ENCODE measurements around the gene DUSP3.

DNA sequence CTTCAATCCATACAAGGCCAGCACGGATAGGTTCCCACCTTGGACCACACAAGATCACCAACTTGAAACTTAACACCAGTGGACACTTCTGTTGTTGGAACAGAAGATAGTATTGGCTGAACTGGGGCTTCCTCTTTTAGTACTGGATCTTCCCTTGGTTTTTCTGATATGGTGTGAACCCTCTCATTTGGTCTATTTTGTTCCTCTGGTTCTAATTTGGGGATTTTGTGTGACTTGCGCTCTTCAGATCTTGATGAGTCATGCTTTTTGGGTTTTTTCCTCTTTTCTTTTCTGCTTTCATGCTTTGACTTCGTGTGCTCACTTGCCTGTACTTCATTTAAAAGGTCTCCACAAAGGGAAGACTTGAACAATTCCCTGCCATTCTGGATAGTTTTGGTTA is 59.2 kb downstream of the DUSP3 start:
- TF ChIP-seq, protein P1, sequence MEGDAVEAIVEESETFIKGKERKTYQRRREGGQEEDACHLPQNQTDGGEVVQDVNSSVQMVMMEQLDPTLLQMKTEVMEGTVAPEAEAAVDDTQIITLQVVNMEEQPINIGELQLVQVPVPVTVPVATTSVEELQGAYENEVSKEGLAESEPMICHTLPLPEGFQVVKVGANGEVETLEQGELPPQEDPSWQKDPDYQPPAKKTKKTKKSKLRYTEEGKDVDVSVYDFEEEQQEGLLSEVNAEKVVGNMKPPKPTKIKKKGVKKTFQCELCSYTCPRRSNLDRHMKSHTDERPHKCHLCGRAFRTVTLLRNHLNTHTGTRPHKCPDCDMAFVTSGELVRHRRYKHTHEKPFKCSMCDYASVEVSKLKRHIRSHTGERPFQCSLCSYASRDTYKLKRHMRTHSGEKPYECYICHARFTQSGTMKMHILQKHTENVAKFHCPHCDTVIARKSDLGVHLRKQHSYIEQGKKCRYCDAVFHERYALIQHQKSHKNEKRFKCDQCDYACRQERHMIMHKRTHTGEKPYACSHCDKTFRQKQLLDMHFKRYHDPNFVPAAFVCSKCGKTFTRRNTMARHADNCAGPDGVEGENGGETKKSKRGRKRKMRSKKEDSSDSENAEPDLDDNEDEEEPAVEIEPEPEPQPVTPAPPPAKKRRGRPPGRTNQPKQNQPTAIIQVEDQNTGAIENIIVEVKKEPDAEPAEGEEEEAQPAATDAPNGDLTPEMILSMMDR (IDR thresholded peaks at IDR 0.05), result no peak
- TF ChIP-seq POLR2AphosphoS5 (IDR thresholded peaks at IDR 0.05), result no peak

Data from esophagus muscularis mucosa (tissue), 3 donors.